Central memory CD8-positive, alpha-beta T cell (primary cell): Measurements from ENCODE around the gene COL23A1.
"Not testable (repeated sequence)": the region's sequence is repeated elsewhere in the genome, so short reads cannot be mapped to it uniquely, and the experiment has no call there.

Source experiments
- ATAC-seq: fragments of 150-1000 bp; cut with Tn5 transposase; replicated peaks from 2 replicates; pipeline ENCODE4 v1.10.0; 2022; ENCODE audit warnings: mild to moderate bottlenecking, moderate FRiP score, moderate number of reproducible peaks; ENCODE audit not compliant: poor library complexity, severe bottlenecking; ENCODE audit errors: extremely low read depth
- DNase-seq, 2 donors: peaks; one replicate each; pipeline ENCODE4 v3.0.0; 2021; ENCODE audit warnings: low spot score in 2 of 2
- H3K27ac Mint-ChIP-seq: one replicate; pipeline ENCODE4 v1.8.0; 2022; ENCODE audit warnings: low read depth, mild to moderate bottlenecking, moderate library complexity, mixed read lengths
- H3K27me3 Mint-ChIP-seq: one replicate; pipeline ENCODE4 v1.8.0; 2022; ENCODE audit warnings: mixed read lengths
- H3K36me3 Mint-ChIP-seq: one replicate; pipeline ENCODE4 v1.8.0; 2022; ENCODE audit warnings: mild to moderate bottlenecking, moderate library complexity, mixed read lengths; ENCODE audit not compliant: insufficient read depth
- H3K4me1 Mint-ChIP-seq: one replicate; pipeline ENCODE4 v1.8.0; 2022; ENCODE audit warnings: mixed read lengths
- H3K4me3 Mint-ChIP-seq: one replicate; pipeline ENCODE4 v1.8.0; 2022; ENCODE audit warnings: mild to moderate bottlenecking, moderate library complexity, mixed read lengths
- H3K9me3 Mint-ChIP-seq: one replicate; pipeline ENCODE4 v1.8.0; 2022; ENCODE audit warnings: mixed read lengths

COL23A1 gene

GRCh38 chr5:178253632-178254031, 336.6 kb downstream of the COL23A1 start:
- not testable (repeated sequence) for DNase-seq, H3K4me3 Mint-ChIP-seq, H3K36me3 Mint-ChIP-seq, H3K4me1 Mint-ChIP-seq, H3K27me3 Mint-ChIP-seq, ATAC-seq, H3K27ac Mint-ChIP-seq, H3K9me3 Mint-ChIP-seq

DNA sequence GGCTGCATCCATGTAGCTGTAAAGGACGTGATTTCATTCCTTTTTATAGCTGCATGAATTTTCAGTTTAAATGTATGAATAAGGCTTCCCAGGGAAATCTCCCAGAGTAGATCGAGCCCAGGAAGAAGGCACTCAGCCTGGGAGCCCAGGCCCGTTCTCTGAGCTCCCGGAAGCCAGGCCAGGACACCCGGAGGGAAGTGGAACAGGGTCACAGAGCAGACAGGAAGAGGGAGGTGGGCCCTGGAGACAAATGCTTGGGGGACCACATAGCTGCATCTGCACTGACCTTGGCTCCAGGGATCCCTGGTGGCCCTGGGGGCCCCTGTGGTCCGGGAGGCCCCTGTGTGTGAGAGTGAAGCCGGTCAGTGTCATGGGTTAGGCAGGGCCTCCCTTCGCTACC, 337.9 kb downstream of the COL23A1 start:
- H3K27ac Mint-ChIP-seq = no peak overlapping the region
- ATAC-seq (no peak), DNase-seq (no peak)
- H3K27me3 Mint-ChIP-seq = no peaks in the 10 kb centered on the region
- peaks cover 12% of the 10 kb centered on the region for H3K4me1 Mint-ChIP-seq
- H3K9me3 Mint-ChIP-seq = no peaks in the 10 kb centered on the region
- no peak overlapping the region for H3K4me3 Mint-ChIP-seq
- H3K36me3 Mint-ChIP-seq = peaks cover 9% of the 10 kb centered on the region

GRCh38 chr5:178250263-178250662, 339.9 kb downstream of the COL23A1 start:
- Mint-ChIP-seq H3K36me3 (peaks cover 11% of the 10 kb centered on the region), H3K4me3 (peak overlapping the region; percentile 72), H3K27ac (no peak overlapping the region), H3K27me3 (no peaks in the 10 kb centered on the region), H3K9me3 (no peaks in the 10 kb centered on the region), H3K4me1 (peaks cover 21% of the 10 kb centered on the region)
- DNase-seq (no peak), ATAC-seq (no peak)

DNA sequence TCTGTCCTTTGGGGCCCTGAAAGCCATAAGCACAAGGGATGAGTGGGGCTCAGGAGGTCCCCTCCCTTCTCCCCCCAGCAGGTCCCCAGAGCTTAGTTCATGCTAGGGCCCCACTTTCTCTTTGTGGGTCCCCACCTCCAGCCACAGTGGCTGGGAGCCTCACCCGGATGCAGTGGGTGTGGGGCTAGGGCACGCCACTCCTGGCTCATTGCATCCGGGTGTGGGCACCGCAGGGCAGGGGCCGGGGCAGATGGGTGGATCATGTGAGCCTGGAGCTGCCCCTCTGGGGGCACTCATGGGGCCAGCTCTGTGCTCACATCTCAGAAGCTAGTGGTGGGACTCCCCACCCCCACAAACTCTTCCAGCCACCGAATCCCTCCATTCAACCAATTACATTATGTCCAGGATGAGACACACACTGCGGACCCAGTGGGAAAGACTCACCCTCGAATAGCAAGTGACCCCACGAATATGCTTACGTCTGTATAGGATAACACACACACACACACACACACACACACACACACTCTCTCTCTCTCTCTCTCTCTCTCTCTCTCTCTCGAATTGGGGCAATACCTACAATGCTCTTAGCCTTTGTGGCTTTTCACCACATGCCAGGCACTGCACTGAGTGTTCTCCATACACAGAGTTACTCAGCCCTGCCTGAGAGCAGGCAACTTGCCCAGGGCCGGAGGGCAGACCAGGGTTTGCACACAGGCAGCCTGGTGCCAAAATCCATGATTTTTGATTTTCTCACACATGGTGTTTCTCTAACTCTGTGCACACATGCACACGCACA, 340.8 kb downstream of the COL23A1 start:
- H3K9me3 Mint-ChIP-seq = no peaks in the 10 kb centered on the region
- H3K4me1 Mint-ChIP-seq = peaks cover 21% of the 10 kb centered on the region
- peak overlapping the region; percentile 94 for H3K27ac Mint-ChIP-seq
- peak overlapping the region; percentile 72 for H3K4me3 Mint-ChIP-seq
- DNase-seq (peak in 1 of 2 donors; percentile 54), ATAC-seq (peak; percentile 89)
- peaks cover 11% of the 10 kb centered on the region for H3K36me3 Mint-ChIP-seq
- H3K27me3 Mint-ChIP-seq = no peaks in the 10 kb centered on the region

GRCh38 chr5:178248750-178249149, 341.4 kb downstream of the COL23A1 start:
- peaks cover 14% of the 10 kb centered on the region for H3K36me3 Mint-ChIP-seq
- peak overlapping the region; percentile 72 for H3K4me3 Mint-ChIP-seq
- H3K27me3 Mint-ChIP-seq = no peaks in the 10 kb centered on the region
- no peaks in the 10 kb centered on the region for H3K9me3 Mint-ChIP-seq
- no peak for DNase-seq
- no peak for ATAC-seq
- no peak overlapping the region for H3K27ac Mint-ChIP-seq
- peaks cover 21% of the 10 kb centered on the region for H3K4me1 Mint-ChIP-seq

DNA sequence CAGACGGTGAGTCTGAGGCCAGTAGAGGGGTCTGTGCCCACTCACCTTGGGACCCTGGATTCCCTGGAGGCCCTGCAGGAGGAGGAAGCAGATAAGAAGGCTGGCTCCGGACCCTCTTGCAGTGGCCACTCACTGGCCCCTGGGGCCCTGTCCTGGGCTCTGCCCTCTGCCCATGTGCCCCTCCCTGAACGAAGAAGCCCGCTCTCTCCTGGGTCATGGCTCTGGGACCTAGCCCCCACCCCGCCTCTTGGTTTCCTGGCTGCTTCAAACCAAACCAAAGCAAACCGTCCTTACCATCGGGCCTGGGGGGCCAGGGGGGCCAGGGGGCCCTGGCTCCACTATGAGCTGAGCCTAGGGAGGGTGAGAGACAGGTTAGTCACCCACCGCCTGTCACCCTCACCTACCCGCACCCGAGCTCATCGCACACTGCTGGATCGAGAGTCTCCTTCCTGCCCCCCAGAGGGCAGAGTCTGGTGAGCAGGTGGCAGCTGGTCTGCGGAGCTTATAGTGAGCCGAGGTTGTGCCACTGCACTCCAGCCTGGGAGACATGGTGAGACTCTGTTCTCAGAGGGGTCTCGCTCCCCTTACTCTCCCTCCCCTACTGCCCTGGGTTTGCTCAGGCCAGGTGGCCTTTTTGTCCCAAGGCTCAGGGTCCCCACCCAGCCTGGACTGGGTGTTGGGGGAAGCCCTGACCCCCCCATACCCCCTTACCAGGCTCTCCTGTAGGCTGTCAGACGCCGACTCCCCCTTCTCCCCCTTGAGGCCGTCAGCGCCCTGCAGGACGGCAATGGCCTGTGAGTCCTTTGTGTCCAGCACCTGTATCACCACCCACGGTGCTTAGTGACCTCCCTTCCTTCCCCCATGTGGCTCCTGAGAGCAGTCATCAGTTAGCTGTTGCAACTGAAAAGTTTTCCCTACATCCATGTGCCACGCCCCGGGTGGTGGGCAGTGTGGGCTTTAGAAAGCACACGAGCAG, 342.4 kb downstream of the COL23A1 start:
- peaks cover 21% of the 10 kb centered on the region for H3K4me1 Mint-ChIP-seq
- no peak overlapping the region for H3K4me3 Mint-ChIP-seq
- no peak overlapping the region for H3K27ac Mint-ChIP-seq
- H3K9me3 Mint-ChIP-seq = no peaks in the 10 kb centered on the region
- no peaks in the 10 kb centered on the region for H3K27me3 Mint-ChIP-seq
- ATAC-seq (peak; percentile 22), DNase-seq (no peak)
- peaks cover 16% of the 10 kb centered on the region for H3K36me3 Mint-ChIP-seq

DNA sequence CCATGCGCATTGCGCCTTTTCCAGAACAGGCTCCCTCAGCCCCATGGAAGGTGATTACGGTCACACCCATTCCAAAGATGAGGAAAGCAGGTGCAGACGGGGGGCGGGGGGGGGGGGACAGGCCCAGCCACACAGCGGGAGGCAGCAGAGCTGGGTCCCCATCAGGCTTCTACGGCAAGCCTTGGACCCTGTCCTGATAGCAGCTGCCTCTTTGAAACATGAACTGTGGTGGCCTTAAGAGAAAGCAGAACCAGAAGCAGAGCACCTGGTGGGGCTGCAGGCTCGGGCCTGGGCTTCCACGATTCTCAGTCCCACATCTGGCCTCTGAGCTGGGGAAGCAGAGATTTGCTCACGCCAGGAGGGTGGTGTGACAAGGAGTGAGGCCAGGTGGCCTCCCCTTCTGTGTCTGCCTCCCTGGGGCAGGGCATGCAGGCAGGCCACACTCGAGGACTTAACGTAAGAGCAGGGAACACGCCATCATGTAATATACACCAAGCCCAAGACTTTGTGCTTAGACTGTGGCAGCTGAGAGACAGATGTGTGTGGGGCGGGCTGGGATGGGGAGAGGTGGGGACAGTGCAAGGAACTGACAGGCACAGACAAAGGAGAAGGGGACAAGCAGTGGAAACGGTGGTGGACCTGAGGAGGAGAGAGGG, 343.4 kb downstream of the COL23A1 start:
- peaks cover 18% of the 10 kb centered on the region for H3K36me3 Mint-ChIP-seq
- no peaks in the 10 kb centered on the region for H3K27me3 Mint-ChIP-seq
- peaks cover 21% of the 10 kb centered on the region for H3K4me1 Mint-ChIP-seq
- DNase-seq (no peak), ATAC-seq (no peak)
- H3K4me3 Mint-ChIP-seq = no peak overlapping the region
- H3K27ac Mint-ChIP-seq = no peak overlapping the region
- H3K9me3 Mint-ChIP-seq = no peaks in the 10 kb centered on the region

DNA sequence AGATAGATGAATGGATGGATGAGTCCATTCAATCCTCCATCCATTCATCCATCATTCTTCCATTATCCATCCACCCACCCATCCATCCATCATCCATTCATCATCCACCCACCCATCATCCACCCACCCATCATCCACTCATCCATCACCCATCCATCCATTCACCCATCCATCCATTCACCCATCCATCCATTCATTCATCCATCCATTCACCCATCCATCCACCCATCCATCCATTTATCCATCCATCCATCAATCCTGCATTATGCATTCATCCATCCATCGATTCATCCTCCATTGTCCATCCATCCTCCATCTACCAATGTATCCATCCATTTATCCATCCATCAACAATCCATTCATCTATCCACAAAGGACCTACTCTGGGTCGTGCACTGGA, 344.8 kb downstream of the COL23A1 start:
- DNase-seq (no peak), ATAC-seq (no peak)
- peaks cover 28% of the 10 kb centered on the region for H3K4me1 Mint-ChIP-seq
- H3K36me3 Mint-ChIP-seq = peaks cover 20% of the 10 kb centered on the region
- H3K27ac Mint-ChIP-seq = no peak overlapping the region
- no peak overlapping the region for H3K4me3 Mint-ChIP-seq
- H3K9me3 Mint-ChIP-seq = no peaks in the 10 kb centered on the region
- no peaks in the 10 kb centered on the region for H3K27me3 Mint-ChIP-seq

DNA sequence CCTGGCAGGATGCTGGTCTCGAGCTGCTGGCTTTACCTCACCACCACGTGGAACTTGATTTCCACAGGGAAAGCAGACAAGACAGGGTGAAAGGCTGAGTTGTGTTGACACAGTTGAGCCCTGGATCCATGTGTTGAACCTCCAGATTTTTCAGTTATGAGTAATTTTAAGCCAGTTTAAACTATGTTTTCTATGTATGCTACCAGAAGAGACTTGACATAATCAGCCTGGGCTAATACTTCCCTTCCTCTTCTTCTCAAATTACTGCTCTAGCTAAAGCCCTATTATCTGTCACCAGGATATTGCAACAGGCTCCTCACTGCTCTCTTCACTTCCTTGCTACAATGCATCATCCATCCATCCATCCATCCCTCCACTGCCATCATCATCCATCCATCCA, 345.6 kb downstream of the COL23A1 start:
- Mint-ChIP-seq H3K27ac (no peak overlapping the region), H3K9me3 (no peaks in the 10 kb centered on the region), H3K36me3 (peaks cover 16% of the 10 kb centered on the region), H3K27me3 (no peaks in the 10 kb centered on the region), H3K4me1 (peaks cover 31% of the 10 kb centered on the region), H3K4me3 (no peak overlapping the region)
- DNase-seq = no peak
- ATAC-seq = no peak

- Mint-ChIP-seq H3K4me1 (peaks cover 42% of the 10 kb centered on the region), H3K27ac (no peak overlapping the region), H3K36me3 (peaks cover 11% of the 10 kb centered on the region), H3K9me3 (no peaks in the 10 kb centered on the region), H3K4me3 (peak overlapping the region; percentile 3), H3K27me3 (no peaks in the 10 kb centered on the region)
- ATAC-seq (no peak), DNase-seq (no peak)
Measured at GRCh38 chr5:178242416-178242815, 347.8 kb downstream of the COL23A1 start.

DNA sequence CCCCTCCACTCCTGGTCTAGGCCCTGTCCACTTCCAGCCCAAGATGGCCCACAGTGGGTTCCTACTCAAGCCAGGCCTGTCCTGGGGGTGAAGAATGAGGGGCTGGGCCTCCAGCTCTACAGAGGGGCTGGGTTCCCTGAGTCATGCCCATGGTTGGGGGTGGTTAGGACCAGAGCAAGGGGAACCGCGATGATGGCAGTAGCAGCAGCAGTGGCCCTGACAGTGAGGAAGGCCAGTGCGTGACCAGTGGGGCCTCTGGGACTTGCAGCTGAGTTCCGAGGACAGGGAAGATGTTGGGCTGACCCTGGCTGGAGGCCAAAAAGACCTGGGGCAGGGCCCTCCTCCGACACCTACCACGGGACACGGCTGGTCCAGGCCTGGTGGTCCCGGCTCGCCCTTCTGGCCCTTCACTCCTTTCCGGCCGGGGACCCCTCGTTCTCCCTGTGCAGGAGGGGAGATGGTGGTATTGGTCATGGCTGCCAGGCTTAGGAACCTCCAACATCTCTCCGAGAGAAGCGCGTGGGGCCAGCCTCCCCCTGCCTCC, 348.4 kb downstream of the COL23A1 start:
- ATAC-seq = no peak

DNA sequence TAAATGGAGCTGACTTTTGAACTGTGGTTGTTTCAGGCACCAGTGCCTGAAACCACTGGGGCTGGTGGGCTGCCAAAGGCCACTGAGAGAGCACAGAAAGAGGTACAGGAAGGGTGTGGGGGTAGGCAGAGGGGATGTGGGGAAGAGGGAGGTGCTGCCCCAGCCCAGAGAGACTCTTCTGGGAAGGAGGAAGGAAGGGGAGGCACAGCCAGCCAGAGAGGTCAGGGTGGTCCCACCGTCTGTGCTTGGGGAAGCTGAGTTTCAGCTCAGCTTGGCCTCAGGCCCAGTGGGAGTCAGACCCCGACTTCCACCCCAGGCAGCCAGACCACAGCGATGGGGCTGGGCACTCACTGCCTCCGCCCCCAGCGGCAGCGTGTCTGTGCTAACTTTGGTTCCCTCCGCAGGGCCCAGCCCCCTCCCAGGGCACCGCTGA, 348.9 kb downstream of the COL23A1 start:
- Mint-ChIP-seq H3K4me3 (peak overlapping the region; percentile 30), H3K9me3 (no peaks in the 10 kb centered on the region), H3K27ac (no peak overlapping the region), H3K4me1 (peaks cover 39% of the 10 kb centered on the region), H3K36me3 (peaks cover 9% of the 10 kb centered on the region), H3K27me3 (no peaks in the 10 kb centered on the region)
- ATAC-seq (no peak), DNase-seq (no peak)

More for the DNA sequence above, 348.4 kb downstream of the COL23A1 start:
- no peak overlapping the region for H3K27ac Mint-ChIP-seq
- no peaks in the 10 kb centered on the region for H3K9me3 Mint-ChIP-seq
- H3K4me1 Mint-ChIP-seq = peaks cover 44% of the 10 kb centered on the region
- peaks cover 9% of the 10 kb centered on the region for H3K36me3 Mint-ChIP-seq
- H3K4me3 Mint-ChIP-seq = peak overlapping the region; percentile 3
- no peaks in the 10 kb centered on the region for H3K27me3 Mint-ChIP-seq
- no peak for DNase-seq
